ENCODE results near the gene LYZL2. TPM values are rescaled to one million over a fixed set of nuclear protein-coding genes. Genes with fewer than 3 reads are reported as not detected.
"Not testable (repeated sequence)": the region's sequence is repeated elsewhere in the genome, so short reads cannot be mapped to it uniquely, and the experiment has no call there.

Gene LYZL2
- total RNA-seq, 2 donors from 2014 or later = not detected

- ATAC-seq = peak; percentile 61 to 76
- intact Hi-C loops (cut with DNase I) = not testable (repeated sequence)
- DNase-seq = peak; percentile 59
Measured at GRCh38 chr10:30643557-30644199, 14.1 kb upstream of the LYZL2 start.

- ATAC-seq; DNase-seq; intact Hi-C loops (cut with DNase I): not testable (repeated sequence)
Measured at GRCh38 chr10:30642856-30643255, 13.3 kb upstream of the LYZL2 start.

GRCh38 chr10:30639946-30640786 lies 10.6 kb upstream of the LYZL2 start:
- intact Hi-C loops (cut with DNase I) = no loop called here
- DNase-seq = peak; percentile 30
- no peak for ATAC-seq

GRCh38 chr10:30637881-30638467 lies 8.4 kb upstream of the LYZL2 start:
- peak in 1 of 2 donors; percentile 59 for ATAC-seq
- DNase-seq = no peak
- intact Hi-C loops (cut with DNase I) = no loop called here

- intact Hi-C loops (cut with DNase I) = no loop called here
- no peak for ATAC-seq
- no peak for DNase-seq
Measured at GRCh38 chr10:30631188-30631587, 1.6 kb upstream of the LYZL2 start.

GRCh38 chr10:30630571-30630970 lies 1.0 kb upstream of the LYZL2 start:
- DNase-seq = no peak
- ATAC-seq = no peak
- intact Hi-C loops (cut with DNase I) = no loop called here

GRCh38 chr10:30628576-30628975 lies 977 bp downstream of the LYZL2 start:
- DNase-seq; intact Hi-C loops (cut with DNase I); ATAC-seq: not testable (repeated sequence)

- ATAC-seq; intact Hi-C loops (cut with DNase I); DNase-seq: not testable (repeated sequence)
Measured at GRCh38 chr10:30626837-30627236, 2.7 kb downstream of the LYZL2 start.

- intact Hi-C loops (cut with DNase I); ATAC-seq; DNase-seq: not testable (repeated sequence)
Measured at GRCh38 chr10:30626196-30626595, 3.4 kb downstream of the LYZL2 start.

- no peak for DNase-seq
- intact Hi-C loops (cut with DNase I) = no loop called here
- ATAC-seq = no peak
Measured at GRCh38 chr10:30625080-30625479, 4.5 kb downstream of the LYZL2 start.

- intact Hi-C loops (cut with DNase I) = no loop called here
- DNase-seq (no peak), ATAC-seq (no peak)
Measured at GRCh38 chr10:30619966-30620365, 9.6 kb downstream of the LYZL2 start.

GRCh38 chr10:30617070-30617469 lies 12.5 kb downstream of the LYZL2 start:
- ATAC-seq = no peak
- intact Hi-C loops (cut with DNase I) = no loop called here

GRCh38 chr10:30611041-30611440 lies 18.5 kb downstream of the LYZL2 start:
- ATAC-seq; DNase-seq; intact Hi-C loops (cut with DNase I): not testable (repeated sequence)

More at GRCh38 chr10:30617070-30617469, 12.5 kb downstream of the LYZL2 start:
- DNase-seq = no peak

- intact Hi-C loops (cut with DNase I) = no loop called here
- DNase-seq = no peak
- ATAC-seq = no peak
Measured at GRCh38 chr10:30607814-30608213, 21.7 kb downstream of the LYZL2 start.

- ATAC-seq (no peak), DNase-seq (no peak)
- intact Hi-C loops (cut with DNase I) = no loop called here
Measured at GRCh38 chr10:30606313-30606712, 23.2 kb downstream of the LYZL2 start.

GRCh38 chr10:30605341-30606121 lies 24.0 kb downstream of the LYZL2 start:
- peak; percentile 46 to 81 for ATAC-seq
- DNase-seq; intact Hi-C loops (cut with DNase I): not testable (repeated sequence)

GRCh38 chr10:30603589-30603988 lies 26.0 kb downstream of the LYZL2 start:
- no peak for DNase-seq
- ATAC-seq = no peak
- intact Hi-C loops (cut with DNase I) = no loop called here

GRCh38 chr10:30602747-30603146 lies 26.8 kb downstream of the LYZL2 start:
- ATAC-seq = no peak

GRCh38 chr10:30600005-30600404 lies 29.5 kb downstream of the LYZL2 start:
- DNase-seq (no peak), ATAC-seq (no peak)
- intact Hi-C loops (cut with DNase I) = no loop called here

More at GRCh38 chr10:30602747-30603146, 26.8 kb downstream of the LYZL2 start:
- intact Hi-C loops (cut with DNase I) = no loop called here
- no peak for DNase-seq

All from left cardiac atrium (tissue), 4 donors.